NCI-H2196 (cell line): ENCODE results near the gene RGL2.

Experiments used
- DNase-seq: peaks from one replicate; lab custom pipeline; 2025; ENCODE audit not compliant: unreplicated experiment; lab: John Stamatoyannopoulos, UW

The RGL2 gene

GRCh38 chr6:33241968-33242367, 56.8 kb downstream of the RGL2 start:
- DNase-seq: no peak
